DOHH2 (cell line): ENCODE results near the gene VAPB.

ENCODE experiments used
- H3F3A ChIP-seq: fragments of 200-600 bp; sonication (generic), shearing (Covaris generic); 2 replicates; pipeline ENCODE4 v1.6.0; 2016; ENCODE audit warnings: antibody characterized with exemption, mild to moderate bottlenecking; ENCODE audit not compliant: control insufficient read depth, insufficient read depth
- H3K27ac ChIP-seq: fragments of 200-600 bp; sonication (generic); 2 replicates; pipeline ENCODE4 v1.5.1; 2014; ENCODE audit warnings: low read depth, mild to moderate bottlenecking, low read length, moderate library complexity
- H3K27me3 ChIP-seq: fragments of 200-600 bp; sonication (generic); 2 replicates; pipeline ENCODE4 v1.6.1; 2014; ENCODE audit warnings: mild to moderate bottlenecking, low read length, mixed read lengths; ENCODE audit not compliant: control insufficient read depth
- H3K36me3 ChIP-seq: fragments of 200-600 bp; sonication (generic); 2 replicates; pipeline ENCODE4 v1.6.1; 2014; ENCODE audit warnings: mild to moderate bottlenecking, low read length, moderate library complexity, mixed read lengths; ENCODE audit not compliant: control insufficient read depth
- H3K4me1 ChIP-seq: fragments of 200-600 bp; sonication (generic); 2 replicates; pipeline ENCODE4 v1.6.1; 2014; ENCODE audit warnings: mild to moderate bottlenecking, low read length, mixed read lengths; ENCODE audit not compliant: control insufficient read depth
- H3K4me2 ChIP-seq: fragments of 200-600 bp; sonication (generic); 2 replicates; pipeline ENCODE4 v1.6.0; 2014; ENCODE audit warnings: mild to moderate bottlenecking, low read length, moderate library complexity
- H3K4me3 ChIP-seq: fragments of 200-600 bp; sonication (generic); 2 replicates; pipeline ENCODE4 v1.5.1; 2014; ENCODE audit warnings: mild to moderate bottlenecking, low read length, mixed read lengths
- H3K79me2 ChIP-seq: fragments of 200-600 bp; sonication (generic); 2 replicates; pipeline ENCODE4 v1.6.1; 2014; ENCODE audit warnings: mild to moderate bottlenecking, low read length, mixed read lengths; ENCODE audit not compliant: control insufficient read depth
- H3K9me2 ChIP-seq: fragments of 200-600 bp; sonication (generic); replicated peaks from 2 replicates; pipeline ENCODE4 v1.6.1; 2014; ENCODE audit warnings: mild to moderate bottlenecking, low read length, mixed read lengths; ENCODE audit not compliant: control insufficient read depth
- H3K9me3 ChIP-seq: fragments of 200-600 bp; sonication (generic); 2 replicates; pipeline ENCODE4 v1.6.1; 2014; ENCODE audit warnings: antibody characterized with exemption, low read length, mixed read lengths; ENCODE audit not compliant: control insufficient read depth, insufficient read depth
- H4K20me1 ChIP-seq: fragments of 200-600 bp; sonication (generic); 2 replicates; pipeline ENCODE4 v1.6.0; 2014; ENCODE audit warnings: low read depth, mild to moderate bottlenecking, antibody characterized with exemption, low read length, moderate library complexity; ENCODE audit not compliant: control insufficient read depth, insufficient read depth
- CTCF ChIP-seq: fragments of 200-600 bp; sonication (generic); IDR thresholded peaks from one replicate; pipeline ENCODE4 v1.5.1; 2014; ENCODE audit warnings: antibody characterized with exemption, mild to moderate bottlenecking, low read depth, low read length; ENCODE audit not compliant: poor library complexity, severe bottlenecking
- EZH2phosphoT487 ChIP-seq: fragments of 200-600 bp; sonication (generic); IDR thresholded peaks from 2 replicates; pipeline ENCODE4 v1.6.1; 2017; ENCODE audit warnings: borderline replicate concordance, mild to moderate bottlenecking, antibody characterized with exemption, low read length, moderate library complexity, mixed read lengths

VAPB gene

GRCh38 chr20:58472273-58473018 is 83.4 kb downstream of the VAPB start:
- H3K4me1 ChIP-seq, result no peaks in the 10 kb centered on the region
- H3K9me2 ChIP-seq, result no peaks in the 10 kb centered on the region
- H3K4me3 ChIP-seq, result no peak overlapping the region
- no peaks in the 10 kb centered on the region for H3F3A ChIP-seq
- H3K4me2 ChIP-seq, result no peak overlapping the region
- H3K27ac ChIP-seq, result no peak overlapping the region
- no peaks in the 10 kb centered on the region for H3K79me2 ChIP-seq
- TF ChIP-seq CTCF, result no peak
- TF ChIP-seq EZH2phosphoT487, result no peak
- H3K27me3 ChIP-seq, result no peaks in the 10 kb centered on the region
- no peaks in the 10 kb centered on the region for H3K9me3 ChIP-seq
- H3K36me3 ChIP-seq, result no peaks in the 10 kb centered on the region
- H4K20me1 ChIP-seq, result peaks cover 2% of the 10 kb centered on the region; the same call in 1 of the 2 replicates

- TF ChIP-seq CTCF, result no peak
- no peak for TF ChIP-seq EZH2phosphoT487
- Histone ChIP-seq H3K4me2 (no peak overlapping the region), H3K4me3 (no peak overlapping the region), H3F3A (no peaks in the 10 kb centered on the region), H3K79me2 (no peaks in the 10 kb centered on the region), H3K9me3 (no peaks in the 10 kb centered on the region), H3K27ac (no peak overlapping the region), H3K36me3 (no peaks in the 10 kb centered on the region), H3K27me3 (no peaks in the 10 kb centered on the region), H3K4me1 (no peaks in the 10 kb centered on the region), H3K9me2 (no peaks in the 10 kb centered on the region), H4K20me1 (peaks cover 2% of the 10 kb centered on the region; the same call in 1 of the 2 replicates)
Measured at GRCh38 chr20:58473453-58474425, 84.7 kb downstream of the VAPB start.

GRCh38 chr20:58475466-58475865 is 86.4 kb downstream of the VAPB start:
- H3K4me3 ChIP-seq, result no peak overlapping the region
- H3F3A ChIP-seq, result no peaks in the 10 kb centered on the region
- H3K79me2 ChIP-seq, result no peaks in the 10 kb centered on the region
- no peak overlapping the region for H3K4me2 ChIP-seq
- H3K9me3 ChIP-seq, result no peaks in the 10 kb centered on the region
- TF ChIP-seq EZH2phosphoT487, result no peak
- H3K4me1 ChIP-seq, result no peaks in the 10 kb centered on the region
- no peaks in the 10 kb centered on the region for H3K9me2 ChIP-seq
- H3K27me3 ChIP-seq, result no peaks in the 10 kb centered on the region
- no peaks in the 10 kb centered on the region for H3K36me3 ChIP-seq
- H3K27ac ChIP-seq, result no peak overlapping the region
- H4K20me1 ChIP-seq, result peaks cover 2% of the 10 kb centered on the region; the same call in 1 of the 2 replicates
